ENCODE data around the gene NLGN1.

GRCh38 chr3:173650596-173650995 lies 253.1 kb downstream of the NLGN1 start:
- no peak for TF ChIP-seq POU5F1 (IDR thresholded peaks at IDR 0.05; ENCODE audit: borderline replicate concordance, low read depth, low read length, partially characterized antibody)
- TF ChIP-seq RNF2 (IDR thresholded peaks at IDR 0.05), result no peak
- no peak for TF ChIP-seq HDAC8 (tag; IDR thresholded peaks at IDR 0.05)
- TF ChIP-seq ZBTB33 (CRISPR knock-in tag; IDR thresholded peaks at IDR 0.05), result no peak
- TF ChIP-seq ZNF512 (tag; IDR thresholded peaks at IDR 0.05), result no peak
